GM10266 (cell line): Measurements from ENCODE around the gene LARGE1.
A peak's percentile ranks its signal among the peaks of the same experiment; 100 is the strongest.

Experiments
- DNase-seq: peaks from one replicate; pipeline ENCODE4 v3.0.0; 2012; ENCODE audit errors: extremely low spot score
- TF ChIP-seq, protein P1 (sequence below): IDR thresholded peaks from 2 replicates; pipeline ENCODE4 v1.5.1; 2012; ENCODE audit warnings: mild to moderate bottlenecking, low read depth; ENCODE audit not compliant: control insufficient read depth, insufficient read depth; ENCODE audit errors: missing control alignments

LARGE1 gene

DNA sequence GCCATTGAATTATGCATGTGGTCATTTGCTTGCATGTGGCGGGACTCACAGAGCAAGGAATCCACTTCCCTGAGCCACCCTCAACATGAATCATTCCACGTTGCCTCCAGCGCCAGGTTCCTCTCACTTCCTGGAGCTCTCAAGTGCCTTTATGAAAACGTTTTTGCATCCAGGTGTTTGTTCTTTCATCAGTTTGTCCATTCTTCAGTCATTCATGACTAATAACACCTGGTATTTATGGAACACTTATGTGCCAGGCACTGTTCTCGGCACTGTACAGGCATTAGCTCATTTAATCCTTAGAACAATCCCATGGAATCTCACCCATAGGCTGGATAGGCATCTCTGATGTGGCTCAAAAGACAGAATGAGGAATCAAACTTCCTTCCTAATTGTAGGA, 606.0 kb downstream of the LARGE1 start:
- TF ChIP-seq, protein P1, sequence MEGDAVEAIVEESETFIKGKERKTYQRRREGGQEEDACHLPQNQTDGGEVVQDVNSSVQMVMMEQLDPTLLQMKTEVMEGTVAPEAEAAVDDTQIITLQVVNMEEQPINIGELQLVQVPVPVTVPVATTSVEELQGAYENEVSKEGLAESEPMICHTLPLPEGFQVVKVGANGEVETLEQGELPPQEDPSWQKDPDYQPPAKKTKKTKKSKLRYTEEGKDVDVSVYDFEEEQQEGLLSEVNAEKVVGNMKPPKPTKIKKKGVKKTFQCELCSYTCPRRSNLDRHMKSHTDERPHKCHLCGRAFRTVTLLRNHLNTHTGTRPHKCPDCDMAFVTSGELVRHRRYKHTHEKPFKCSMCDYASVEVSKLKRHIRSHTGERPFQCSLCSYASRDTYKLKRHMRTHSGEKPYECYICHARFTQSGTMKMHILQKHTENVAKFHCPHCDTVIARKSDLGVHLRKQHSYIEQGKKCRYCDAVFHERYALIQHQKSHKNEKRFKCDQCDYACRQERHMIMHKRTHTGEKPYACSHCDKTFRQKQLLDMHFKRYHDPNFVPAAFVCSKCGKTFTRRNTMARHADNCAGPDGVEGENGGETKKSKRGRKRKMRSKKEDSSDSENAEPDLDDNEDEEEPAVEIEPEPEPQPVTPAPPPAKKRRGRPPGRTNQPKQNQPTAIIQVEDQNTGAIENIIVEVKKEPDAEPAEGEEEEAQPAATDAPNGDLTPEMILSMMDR, result no peak

DNA sequence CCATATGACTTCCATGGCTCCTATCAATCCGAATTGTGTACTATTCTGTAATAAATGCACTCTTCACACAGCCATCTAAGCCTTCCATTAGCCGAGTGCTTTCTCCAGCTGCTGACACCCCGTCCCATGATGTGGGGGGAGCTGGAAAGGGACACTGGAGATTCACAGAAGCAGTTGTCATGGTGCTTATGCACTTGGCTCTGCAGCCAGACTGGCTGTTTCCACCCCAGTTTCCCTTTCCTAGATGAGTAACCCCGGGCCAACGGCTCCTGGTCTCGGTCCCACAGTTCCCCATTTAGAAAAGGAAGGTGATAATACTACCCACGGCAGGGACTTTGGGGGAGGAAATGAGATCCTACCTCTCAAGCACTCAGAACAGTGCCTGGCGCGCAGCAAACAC, 617.2 kb downstream of the LARGE1 start:
- DNase-seq, result no peak
- TF ChIP-seq, protein P1, result no peak

More for the DNA sequence above, 606.0 kb downstream of the LARGE1 start:
- no peak for DNase-seq

DNA sequence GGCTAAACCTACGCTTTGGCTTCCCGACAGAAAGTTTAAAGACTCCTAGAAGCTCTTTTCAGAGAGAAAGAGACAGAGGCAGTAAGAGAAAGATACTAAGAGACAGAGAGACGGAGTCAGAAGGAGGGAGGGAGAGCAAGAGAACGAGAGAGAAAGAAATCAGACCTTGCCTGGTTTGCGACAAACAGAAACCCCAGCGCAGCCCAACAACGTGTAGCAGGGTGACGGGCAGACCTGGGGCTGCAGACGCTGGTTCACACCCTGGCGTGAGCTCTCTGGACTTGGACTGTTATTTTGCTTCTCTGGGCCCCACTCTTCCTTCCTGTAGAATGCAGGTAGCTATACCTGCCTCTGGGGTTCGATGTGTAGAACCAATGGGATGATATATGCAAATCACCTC, 617.7 kb downstream of the LARGE1 start:
- DNase-seq, result no peak
- TF ChIP-seq, protein P1, result no peak

DNA sequence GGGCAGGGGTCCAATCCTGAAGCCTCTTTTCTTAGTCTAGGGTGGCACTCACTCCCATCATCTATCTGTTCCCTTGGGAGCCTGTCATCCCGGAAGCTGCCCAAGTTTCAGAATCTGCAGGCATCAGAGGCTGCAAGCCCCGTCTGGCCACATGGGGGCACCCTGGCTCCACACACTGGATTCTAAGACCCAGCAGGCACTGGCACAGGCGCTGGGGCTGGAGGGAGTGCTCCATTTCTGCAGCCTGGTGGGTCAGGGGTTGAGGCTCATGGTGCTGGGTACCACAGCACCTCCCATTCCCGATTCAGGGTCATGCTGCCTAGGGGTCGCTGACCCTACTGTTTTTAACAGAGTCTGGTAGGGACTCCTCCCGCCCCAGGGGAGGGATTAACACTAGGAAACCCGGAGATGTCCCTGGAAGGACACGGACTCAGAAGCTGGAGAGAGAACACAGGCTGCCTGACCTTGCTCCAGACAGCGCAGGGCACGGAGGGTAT, 618.2 kb downstream of the LARGE1 start:
- peak; percentile 59 for DNase-seq
- TF ChIP-seq, protein P1, result peak; percentile 96

DNA sequence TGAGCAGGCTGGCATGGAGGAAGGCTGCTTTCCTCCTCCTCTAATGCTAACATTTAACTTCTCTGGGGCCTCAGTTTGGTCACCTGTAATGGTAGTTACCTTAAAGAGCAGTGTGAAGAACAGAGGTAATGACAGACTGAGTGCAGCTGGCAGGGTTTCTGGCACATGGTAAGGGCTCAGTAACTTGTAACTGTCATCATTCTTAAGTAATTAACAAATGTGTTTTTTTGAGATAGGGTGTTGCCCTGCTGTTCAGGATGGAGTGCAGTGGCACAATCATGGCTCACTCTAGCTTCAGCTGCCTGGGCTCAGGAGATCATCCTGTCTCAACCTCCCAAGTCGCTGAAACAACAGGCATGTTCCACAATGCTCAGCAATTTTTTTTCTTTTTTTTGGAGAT, 620.1 kb downstream of the LARGE1 start:
- TF ChIP-seq, protein P1, result no peak
- DNase-seq, result no peak

DNA sequence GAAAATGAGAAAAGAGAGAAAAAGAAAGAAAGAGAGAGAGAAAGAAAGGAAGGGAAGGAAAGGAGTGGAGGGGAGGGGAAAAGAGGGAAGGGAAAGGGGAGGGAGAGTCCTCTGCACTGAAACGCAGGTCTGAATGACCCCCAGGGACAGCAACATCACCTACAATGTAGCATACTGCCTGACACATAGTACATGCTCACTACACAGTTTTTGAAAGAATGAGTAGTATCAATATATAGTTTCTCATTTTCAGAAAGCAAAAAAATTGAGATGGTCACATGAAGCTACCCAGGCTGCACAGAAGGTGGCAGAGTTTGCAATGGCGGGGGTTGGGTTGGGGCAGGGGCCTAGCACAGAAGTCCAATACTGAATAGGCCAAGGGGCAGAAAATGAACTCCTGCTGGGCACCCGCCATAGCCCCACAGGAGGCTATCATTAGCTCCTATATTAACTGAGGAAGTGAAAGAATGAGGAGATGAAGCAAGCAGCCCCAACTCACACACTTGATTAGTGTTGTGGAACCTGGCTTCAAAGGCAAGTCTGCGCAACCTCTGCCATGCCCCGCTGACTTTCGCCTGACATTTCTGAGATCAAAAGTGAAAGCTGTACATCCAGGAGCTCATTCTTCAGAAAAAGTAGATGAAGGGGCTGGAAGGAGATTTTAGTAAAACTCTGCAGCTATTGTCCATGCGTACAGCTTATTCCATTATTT, 620.9 kb downstream of the LARGE1 start:
- peak; percentile 72 for DNase-seq

DNA sequence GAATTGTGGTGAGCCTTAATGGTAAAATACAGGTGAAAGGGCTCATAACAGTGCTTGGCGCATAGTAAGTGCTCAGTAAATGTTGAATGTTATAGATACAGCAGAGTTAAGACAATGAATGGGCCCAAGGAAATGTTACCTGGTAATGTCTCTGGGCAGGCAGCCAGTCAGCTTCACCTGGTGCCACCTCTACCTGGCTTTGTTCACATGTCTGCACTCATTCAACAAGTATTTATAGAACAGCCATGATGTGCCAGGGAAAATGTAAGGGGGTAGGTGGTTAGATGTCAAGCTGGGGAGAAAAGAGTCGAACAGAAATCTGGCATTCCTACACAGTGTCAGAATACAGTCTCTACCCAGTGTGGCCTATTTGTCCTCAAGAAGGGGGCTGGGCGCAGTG, 623.3 kb downstream of the LARGE1 start:
- DNase-seq, result no peak

More for the DNA sequence above, 620.9 kb downstream of the LARGE1 start:
- TF ChIP-seq, protein P1, result peak; percentile 22

More for the DNA sequence above, 623.3 kb downstream of the LARGE1 start:
- TF ChIP-seq, protein P1, result no peak
